ELR (cell line): ENCODE data around the gene CDK18.
"Not testable (repeated sequence)": the region's sequence is repeated elsewhere in the genome, so short reads cannot be mapped to it uniquely, and the experiment has no call there.

Experiments
- DNase-seq: peaks from one replicate; pipeline ENCODE4 v3.0.0-alpha.2; 2015; ENCODE audit warnings: low read depth

Gene CDK18

GRCh38 chr1:205481218-205481617 lies 23.3 kb upstream of the CDK18 start:
- DNase-seq: no peak

GRCh38 chr1:205481629-205482151 lies 22.8 kb upstream of the CDK18 start:
- no peak for DNase-seq

- DNase-seq: not testable (repeated sequence)
Observed at GRCh38 chr1:205482587-205482986, 21.9 kb upstream of the CDK18 start.

- no peak for DNase-seq
Observed at GRCh38 chr1:205483372-205483771, 21.1 kb upstream of the CDK18 start.

GRCh38 chr1:205484985-205485967 lies 19.2 kb upstream of the CDK18 start:
- DNase-seq: peak; percentile 75

GRCh38 chr1:205486258-205486657 lies 18.2 kb upstream of the CDK18 start:
- no peak for DNase-seq

GRCh38 chr1:205488074-205488723 lies 16.3 kb upstream of the CDK18 start:
- peak; percentile 68 for DNase-seq

- no peak for DNase-seq
Observed at GRCh38 chr1:205491794-205492193, 12.7 kb upstream of the CDK18 start.

- DNase-seq: no peak
Observed at GRCh38 chr1:205492201-205492667, 12.2 kb upstream of the CDK18 start.

- DNase-seq: no peak
Observed at GRCh38 chr1:205492774-205493173, 11.7 kb upstream of the CDK18 start.

GRCh38 chr1:205493241-205494085 lies 11.0 kb upstream of the CDK18 start:
- peak; percentile 62 for DNase-seq

- no peak for DNase-seq
Observed at GRCh38 chr1:205494115-205494514, 10.4 kb upstream of the CDK18 start.

- DNase-seq: no peak
Observed at GRCh38 chr1:205495237-205495823, 9.1 kb upstream of the CDK18 start.

- no peak for DNase-seq
Observed at GRCh38 chr1:205496661-205497060, 7.8 kb upstream of the CDK18 start.

GRCh38 chr1:205497351-205497750 lies 7.1 kb upstream of the CDK18 start:
- no peak for DNase-seq

- DNase-seq: no peak
Observed at GRCh38 chr1:205499789-205500188, 4.7 kb upstream of the CDK18 start.

GRCh38 chr1:205500240-205501233 lies 3.9 kb upstream of the CDK18 start:
- DNase-seq: no peak

- no peak for DNase-seq
Observed at GRCh38 chr1:205502111-205502810, 2.2 kb upstream of the CDK18 start.

GRCh38 chr1:205502992-205503391 lies 1.5 kb upstream of the CDK18 start:
- no peak for DNase-seq
